Pancreas (tissue), 10 donors: ENCODE measurements around the gene SLC25A14. TPM values are rescaled to one million over a fixed set of nuclear protein-coding genes. Genes with fewer than 3 reads are reported as not detected.
"Not testable (repeated sequence)": the region's sequence is repeated elsewhere in the genome, so short reads cannot be mapped to it uniquely, and the experiment has no call there.

Experiments used
- ATAC-seq, 4 donors: fragments of 200-7000 bp; cut with Tn5 transposase; one replicate each; pipeline versions ENCODE4 v1.8.0 to v1.9.1; 2020; ENCODE audit warnings: mild to moderate bottlenecking in 4 of 4, moderate library complexity in 4 of 4
- DNase-seq, 6 donors: peaks; one replicate each; pipeline ENCODE4 v3.0.0-alpha.2; 2020
- FAIRE-seq: peaks from 2 replicates; lab custom pipeline; 2012; peaks lifted over from hg19 to GRCh38; lab: Jason Lieb, UNC
- H3K27ac ChIP-seq, 4 donors: fragments of 200-600 bp; sonication (generic); 1 replicate in 3 of 4; 2 replicates in 1 of 4; pipeline versions ENCODE4 v1.5.0 to v1.8.0; 2020
- H3K27me3 ChIP-seq, 4 donors: fragments of 200-600 bp; one replicate each; pipeline ENCODE4 v1.8.0; 2021
- H3K36me3 ChIP-seq, 3 donors: fragments of 200-600 bp; sonication (generic) in 1 of 3; one replicate each; pipeline versions ENCODE4 v1.5.0 to v1.8.0; 2020 to 2021
- H3K4me1 ChIP-seq, 3 donors: fragments of 200-600 bp; one replicate each; pipeline ENCODE4 v1.8.0; 2021
- H3K4me3 ChIP-seq, 4 donors: fragments of 200-600 bp; sonication (generic) in 2 of 4; one replicate each; pipeline versions ENCODE4 v1.5.0 to v1.8.0; 2020 to 2021
- H3K9me3 ChIP-seq, 4 donors: fragments of 200-600 bp; one replicate each; pipeline ENCODE4 v1.8.0; 2021
- CTCF ChIP-seq, 4 donors: fragments of 200-600 bp; sonication (generic) in 3 of 4; IDR thresholded peaks; one replicate each; pipeline versions ENCODE4 v1.5.0 to v1.8.0; 2021; ENCODE audit warnings: antibody characterized with exemption in 4 of 4
- WGBS, 2 donors: extraction: QIAGEN DNeasy Blood & Tissue Kit; methylation state at CpG; one replicate each; pipeline ENCODE4 v1.1.7; 2013; 5-methylcytosine and 5-hydroxymethylcytosine counted together
- intact Hi-C, 3 donors: fragments of 100-400 bp; cut with DNase I; formaldehyde crosslinking; loops; one replicate each; pipeline versions ENCODE4 v1.11.1 to v1.14.2; 2022
- polyA plus RNA-seq, 2 donors: library from polyadenylated mRNA; stranded (reverse); fragments of 200-250 nt; gene quantifications; one replicate each; pipeline ENCODE4 v1.2.3, GENCODE V29; 2013
- total RNA-seq, 6 donors: library from RNA; stranded (reverse); fragmentation: NEBNext Ultra II Directional in 4 of 6; extraction: Animal tissue kit (Norgen Biotek cat#: 25700) in 4 of 6; gene quantifications; one replicate each; pipeline versions ENCODE4 v1.2.1 to v1.2.4, GENCODE V29; 2021 to 2023
- donor health status: healthy with polysubstance abuse.
- donor health status: DM: no; HTN: no; CAD: no; lungs with moderate emphysema.
- donor health status: DM: no; HTN: no; CAD: no.
- donor health status: control.
- donor health status: control.
- donor health status: Bipolar disorder and iron deficiency.
- donor health status: DM: yes; HTN: yes; CAD: no.
- donor health status: DM: no; HTN: no; CAD: no.
- donor health status: DM: no; HTN: no; CAD: no.
- donor health status: DM: yes; HTN: yes; CAD: no.

SLC25A14 gene
- total and polyA plus RNA-seq, 8 donors: 4.5 to 37.1 (median 7.1) TPM

DNA sequence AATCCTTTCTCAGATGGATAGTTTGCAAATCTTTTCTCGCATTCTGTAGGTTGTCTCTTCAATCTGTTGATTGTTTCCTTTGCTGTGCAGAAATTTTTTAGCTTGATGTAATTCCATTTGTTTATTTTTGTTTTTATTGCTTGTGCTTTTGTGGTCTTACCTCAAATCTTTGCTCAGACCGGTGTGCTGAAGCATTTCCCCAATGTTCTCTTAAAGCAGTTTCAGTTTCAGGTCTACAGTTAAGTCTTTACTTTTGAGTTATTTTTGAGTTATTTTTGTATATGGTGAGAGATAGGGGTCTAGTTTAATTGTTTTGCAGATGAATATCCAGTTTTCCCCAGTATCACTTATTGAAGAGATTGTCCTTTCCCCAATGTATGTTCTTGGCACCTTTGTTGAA is 18.2 kb upstream of the SLC25A14 start:
- WGBS, 2 donors: 77 to 80% methylated on average over 2 of the region's 2 CpGs
- Histone ChIP-seq H3K4me3 (no peak overlapping the region), H3K27me3 (peaks cover 0 to 22% (median under 1%) of the 10 kb centered on the region in 4 donors), H3K4me1 (no peaks in the 10 kb centered on the region), H3K27ac (no peak overlapping the region), H3K36me3 (no peaks in the 10 kb centered on the region), H3K9me3 (no peaks in the 10 kb centered on the region)
- TF ChIP-seq CTCF (IDR thresholded peaks at IDR 0.05): no peak
- DNase-seq: no peak
- no peak for ATAC-seq
- intact Hi-C loops: no loop called here
- no peak for FAIRE-seq

DNA sequence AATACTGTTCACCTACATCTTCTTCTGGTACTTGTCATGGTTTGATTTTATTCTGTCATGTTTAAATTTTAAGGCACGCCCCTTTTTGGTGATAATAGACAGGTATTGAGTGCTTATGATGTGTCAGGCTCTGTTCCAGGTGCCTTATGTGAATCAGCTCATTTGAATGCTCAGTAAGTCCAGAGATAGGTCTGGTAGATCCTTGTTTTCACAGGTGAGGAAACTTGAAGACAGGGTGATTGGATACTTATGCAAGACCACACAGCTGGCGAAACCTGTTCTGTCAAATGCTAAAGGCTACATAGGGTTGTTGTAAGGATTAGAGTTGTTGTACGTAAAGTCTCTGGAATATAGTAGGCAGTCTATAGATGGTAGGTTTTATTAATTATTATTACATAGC is 9.6 kb upstream of the SLC25A14 start:
- H3K9me3 ChIP-seq: no peaks in the 10 kb centered on the region
- no peaks in the 10 kb centered on the region for H3K36me3 ChIP-seq
- H3K4me3 ChIP-seq: no peak overlapping the region
- 38 to 43% methylated on average over 3 of the region's 3 CpGs for WGBS, 2 donors
- intact Hi-C loops: no loop called here
- no peak for DNase-seq
- H3K4me1 ChIP-seq: no peaks in the 10 kb centered on the region
- no peak for FAIRE-seq
- no peak overlapping the region for H3K27ac ChIP-seq
- TF ChIP-seq CTCF (IDR thresholded peaks at IDR 0.05): no peak
- ATAC-seq: no peak
- peaks cover 0 to 21% (median 9%) of the 10 kb centered on the region in 4 donors for H3K27me3 ChIP-seq

GRCh38 chrX:130330706-130331105 is 9.0 kb upstream of the SLC25A14 start:
- Histone ChIP-seq H3K27me3 (peaks cover 0 to 21% (median 7%) of the 10 kb centered on the region in 4 donors), H3K4me3 (no peak overlapping the region), H3K27ac (no peak overlapping the region), H3K9me3 (no peaks in the 10 kb centered on the region), H3K36me3 (no peaks in the 10 kb centered on the region), H3K4me1 (no peaks in the 10 kb centered on the region)
- DNase-seq (peak; percentile 18 to 74 (median 52)), ATAC-seq (peak; percentile 82 to 94 (median 88)), FAIRE-seq (no peak)
- 2 to 8% methylated on average over 10 of the region's 10 CpGs for WGBS, 2 donors
- TF ChIP-seq CTCF (IDR thresholded peaks at IDR 0.05): peak in 2 of 4 donors; percentile 7 to 25
- intact Hi-C loops: no loop called here

DNA sequence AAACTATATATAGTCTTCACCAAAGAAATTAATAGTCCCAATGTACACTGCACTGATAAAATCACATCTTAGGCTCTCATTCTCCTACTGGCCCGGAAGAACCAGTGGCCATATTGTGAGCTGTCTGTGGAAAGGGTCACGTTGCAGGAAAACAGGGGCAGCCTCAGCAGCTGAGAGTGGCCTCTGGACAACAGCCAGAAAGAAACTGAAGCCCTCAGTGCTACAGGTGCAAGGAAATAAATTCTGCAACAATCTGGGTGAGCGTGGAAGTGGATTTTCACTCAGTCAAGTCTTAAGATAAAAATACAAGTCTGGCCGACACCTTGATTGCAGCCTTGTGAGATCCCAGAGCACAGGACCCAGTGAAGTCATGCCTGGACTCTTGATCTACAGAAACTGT is 3.2 kb upstream of the SLC25A14 start:
- WGBS, 2 donors: 46 to 63% methylated on average over 4 of the region's 4 CpGs
- Histone ChIP-seq H3K27ac (no peak overlapping the region), H3K27me3 (peaks cover 0 to 8% (median 0%) of the 10 kb centered on the region in 4 donors), H3K9me3 (no peaks in the 10 kb centered on the region), H3K4me3 (no peak overlapping the region), H3K4me1 (no peaks in the 10 kb centered on the region), H3K36me3 (no peaks in the 10 kb centered on the region)
- FAIRE-seq: no peak
- no peak for DNase-seq
- no peak for ATAC-seq
- TF ChIP-seq CTCF (IDR thresholded peaks at IDR 0.05): no peak
- intact Hi-C loops: no loop called here

GRCh38 chrX:130338869-130339268 is 850 bp upstream of the SLC25A14 start:
- H3K36me3 ChIP-seq, DNase-seq, H3K27me3 ChIP-seq, ATAC-seq, H3K27ac ChIP-seq, FAIRE-seq, H3K4me1 ChIP-seq, H3K9me3 ChIP-seq, intact Hi-C loops: not testable (repeated sequence)
- 59 to 60% methylated on average over 8 of the region's 8 CpGs for WGBS, 2 donors
- peak overlapping the region in 2 of 4 donors; percentile 42 to 67 for H3K4me3 ChIP-seq
